Fibroblast of pulmonary artery (primary cell): ENCODE results near the gene ARMC12.

Experiments used
- DNase-seq: peaks from one replicate; pipeline ENCODE4 v3.0.0-alpha.2; 2010; ENCODE audit warnings: low read depth
- H3K4me3 ChIP-seq: replicated peaks from 2 replicates; pipeline ENCODE4 v1.5.1; 2011; ENCODE audit warnings: low read depth, mild to moderate bottlenecking, control low read depth, low read length, moderate library complexity
- TF ChIP-seq, protein P1 (sequence below): IDR thresholded peaks from 2 replicates; pipeline ENCODE4 v1.5.1; 2011; ENCODE audit warnings: mild to moderate bottlenecking, control low read depth, low read length, inconsistent platforms; ENCODE audit errors: missing control alignments

The ARMC12 gene

DNA sequence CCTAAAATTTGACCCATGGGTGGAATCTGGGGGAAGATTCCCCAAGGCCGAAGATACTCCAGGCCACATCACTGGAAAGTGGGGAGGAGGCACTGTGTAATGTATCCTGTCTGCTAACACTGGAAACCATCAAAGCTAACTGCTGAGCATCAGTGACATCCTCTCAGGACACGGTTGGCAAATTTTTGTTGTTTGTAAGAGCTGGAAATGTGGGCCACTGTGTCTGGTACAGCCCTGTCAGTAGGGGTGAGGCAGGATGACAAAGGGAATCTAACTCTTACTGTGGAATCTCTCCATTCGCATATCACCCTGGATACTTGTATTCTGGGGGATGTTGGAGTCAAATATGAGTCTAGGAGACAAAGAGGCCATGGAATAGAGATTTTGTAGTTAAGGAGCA is 22.6 kb downstream of the ARMC12 start:
- no peak overlapping the region for H3K4me3 ChIP-seq
- TF ChIP-seq, protein P1, sequence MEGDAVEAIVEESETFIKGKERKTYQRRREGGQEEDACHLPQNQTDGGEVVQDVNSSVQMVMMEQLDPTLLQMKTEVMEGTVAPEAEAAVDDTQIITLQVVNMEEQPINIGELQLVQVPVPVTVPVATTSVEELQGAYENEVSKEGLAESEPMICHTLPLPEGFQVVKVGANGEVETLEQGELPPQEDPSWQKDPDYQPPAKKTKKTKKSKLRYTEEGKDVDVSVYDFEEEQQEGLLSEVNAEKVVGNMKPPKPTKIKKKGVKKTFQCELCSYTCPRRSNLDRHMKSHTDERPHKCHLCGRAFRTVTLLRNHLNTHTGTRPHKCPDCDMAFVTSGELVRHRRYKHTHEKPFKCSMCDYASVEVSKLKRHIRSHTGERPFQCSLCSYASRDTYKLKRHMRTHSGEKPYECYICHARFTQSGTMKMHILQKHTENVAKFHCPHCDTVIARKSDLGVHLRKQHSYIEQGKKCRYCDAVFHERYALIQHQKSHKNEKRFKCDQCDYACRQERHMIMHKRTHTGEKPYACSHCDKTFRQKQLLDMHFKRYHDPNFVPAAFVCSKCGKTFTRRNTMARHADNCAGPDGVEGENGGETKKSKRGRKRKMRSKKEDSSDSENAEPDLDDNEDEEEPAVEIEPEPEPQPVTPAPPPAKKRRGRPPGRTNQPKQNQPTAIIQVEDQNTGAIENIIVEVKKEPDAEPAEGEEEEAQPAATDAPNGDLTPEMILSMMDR, result no peak
- no peak for DNase-seq

DNA sequence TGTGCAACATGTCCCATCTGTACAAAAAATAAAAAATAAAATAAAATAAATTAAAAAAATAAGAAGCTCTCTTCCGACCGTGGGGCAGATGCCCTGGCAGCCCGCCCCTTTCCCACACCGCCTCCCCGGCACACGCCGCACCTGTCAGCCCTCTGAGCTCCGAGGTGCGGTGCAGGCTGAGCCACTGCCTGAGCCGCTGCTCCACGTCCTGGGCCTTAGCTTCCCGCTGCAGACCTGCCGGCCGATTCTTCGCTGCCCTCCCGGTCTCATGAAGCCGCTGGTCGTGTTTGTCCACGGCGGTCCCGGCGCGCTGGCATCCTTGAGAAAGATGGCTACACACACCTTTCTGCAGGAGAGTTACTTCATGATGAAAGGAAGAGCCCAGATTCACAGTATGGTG is 28.9 kb downstream of the ARMC12 start:
- TF ChIP-seq, protein P1, result no peak
- DNase-seq, result no peak
- no peak overlapping the region for H3K4me3 ChIP-seq

DNA sequence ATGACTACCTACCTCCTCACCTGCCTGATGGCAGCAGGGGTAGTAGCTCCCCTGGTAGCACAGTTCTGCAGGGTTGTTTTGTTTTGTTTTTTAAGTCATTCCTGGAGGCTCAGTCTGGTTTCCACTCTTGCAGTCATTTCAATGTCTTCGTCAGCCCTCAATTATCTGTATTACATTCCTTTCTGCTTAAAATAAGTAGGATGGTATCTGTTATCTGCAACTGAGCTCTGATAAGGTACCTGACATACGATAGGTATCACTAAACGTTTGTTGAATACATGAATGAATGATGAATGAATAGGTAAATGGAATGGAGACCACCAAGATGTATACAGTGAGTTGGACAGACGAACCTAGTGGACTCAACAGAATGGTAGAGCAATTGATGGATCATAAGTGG is 32.4 kb downstream of the ARMC12 start:
- H3K4me3 ChIP-seq, result no peak overlapping the region
- TF ChIP-seq, protein P1, result no peak
- DNase-seq, result no peak

DNA sequence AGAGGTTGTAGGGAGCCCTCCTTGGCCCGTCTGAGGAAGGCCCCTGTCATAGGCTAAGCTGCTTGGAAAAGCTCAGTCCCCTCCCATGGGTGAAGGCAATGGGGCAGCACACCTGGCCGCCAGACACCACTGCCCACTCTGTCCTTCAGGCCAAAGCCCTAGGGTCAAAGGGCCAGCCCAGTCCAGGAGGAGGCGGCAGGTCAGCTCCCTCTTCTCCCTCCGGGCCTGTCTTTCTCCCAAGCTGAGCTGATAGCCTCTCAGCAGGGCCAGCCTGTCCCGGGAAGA is 34.5 kb downstream of the ARMC12 start:
- no peak overlapping the region for H3K4me3 ChIP-seq
- TF ChIP-seq, protein P1, result no peak
- no peak for DNase-seq

DNA sequence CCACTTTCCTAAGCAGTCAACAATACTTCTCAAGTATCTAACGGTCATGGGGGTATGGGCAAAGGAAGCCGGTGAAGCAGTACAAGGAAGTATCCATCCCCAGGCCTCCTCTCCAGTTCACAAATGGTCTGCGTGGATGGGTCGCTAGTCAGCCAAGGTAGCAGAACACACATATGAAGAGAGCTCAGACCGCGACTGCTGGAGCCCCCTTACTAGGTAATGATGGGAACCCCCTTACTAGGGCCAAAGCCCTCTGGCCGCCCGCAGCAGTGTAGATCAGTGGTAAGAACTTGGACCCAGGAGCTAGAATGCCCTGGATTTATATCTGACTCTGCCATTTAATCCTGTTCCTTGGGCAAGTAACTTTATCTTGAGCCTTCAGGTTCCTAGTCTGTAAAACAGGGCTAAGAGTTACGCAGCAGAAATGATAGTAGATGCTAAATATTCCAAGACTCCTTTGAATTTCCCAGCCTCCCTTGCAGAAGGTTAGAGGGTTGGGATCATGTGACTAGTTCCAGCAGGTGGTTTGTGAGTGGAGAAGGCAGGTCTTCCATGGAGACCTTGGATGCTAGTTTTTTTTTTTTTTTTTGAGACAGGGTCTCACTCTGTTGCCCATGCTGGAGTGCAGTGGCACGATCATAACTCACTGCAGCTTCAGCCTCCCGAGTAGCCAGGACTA is 37.4 kb downstream of the ARMC12 start:
- no peak overlapping the region for H3K4me3 ChIP-seq
- no peak for DNase-seq
- TF ChIP-seq, protein P1, result no peak

DNA sequence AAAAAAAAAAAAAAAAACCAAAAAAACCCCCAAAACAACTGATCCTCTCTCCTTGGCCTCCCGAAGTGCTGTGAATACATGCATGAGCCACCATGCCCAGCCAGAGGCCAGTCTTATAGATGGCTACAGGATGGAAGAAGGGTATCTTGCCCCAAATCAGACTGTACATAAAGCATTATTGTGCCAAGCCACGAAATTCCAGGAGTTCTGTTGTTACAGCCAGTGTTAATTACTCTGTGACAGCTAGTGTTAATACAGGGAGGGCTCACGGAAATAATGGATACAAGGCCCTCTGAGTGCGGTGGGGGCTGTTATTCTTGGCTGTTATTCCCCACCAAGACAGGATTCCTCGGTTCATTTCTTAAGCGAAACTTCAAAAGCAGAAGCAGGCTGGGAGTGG is 38.2 kb downstream of the ARMC12 start:
- no peak for DNase-seq
- H3K4me3 ChIP-seq, result no peak overlapping the region
- TF ChIP-seq, protein P1, result no peak
